HS-5 (cell line): Measurements from ENCODE around the gene ANKRD39.
A peak's percentile ranks its signal among the peaks of the same experiment; 100 is the strongest.
"Not testable (repeated sequence)": the region's sequence is repeated elsewhere in the genome, so short reads cannot be mapped to it uniquely, and the experiment has no call there.

ENCODE experiments used
- DNase-seq: peaks from one replicate; pipeline ENCODE4 v3.0.0-alpha.2; 2012; ENCODE audit warnings: low read depth

ANKRD39 gene

GRCh38 chr2:96857667-96858372, at the start of gene ANKRD39:
ANKRD39 (minus strand) TSS chr2:96858016; CDS start chr2:96857987, 29 bp downstream.
- DNase-seq, result peak; percentile 100

GRCh38 chr2:96906729-96907114, 48.9 kb upstream of the ANKRD39 start:
- no peak for DNase-seq

GRCh38 chr2:96903815-96904214, 46.0 kb upstream of the ANKRD39 start:
- no peak for DNase-seq

GRCh38 chr2:96903318-96903717, 45.5 kb upstream of the ANKRD39 start:
- DNase-seq, result no peak

GRCh38 chr2:96900237-96900636, 42.4 kb upstream of the ANKRD39 start:
- DNase-seq, result no peak

GRCh38 chr2:96899413-96899741, 41.6 kb upstream of the ANKRD39 start:
- no peak for DNase-seq

GRCh38 chr2:96898641-96899412, 41.0 kb upstream of the ANKRD39 start:
- peak; percentile 33 for DNase-seq

- no peak for DNase-seq
Measured at GRCh38 chr2:96898135-96898505, 40.3 kb upstream of the ANKRD39 start.

- no peak for DNase-seq
Measured at GRCh38 chr2:96897491-96898134, 39.8 kb upstream of the ANKRD39 start.

- no peak for DNase-seq
Measured at GRCh38 chr2:96895746-96896651, 38.2 kb upstream of the ANKRD39 start.

GRCh38 chr2:96895032-96895745, 37.4 kb upstream of the ANKRD39 start:
- DNase-seq, result no peak

GRCh38 chr2:96894151-96894531, 36.3 kb upstream of the ANKRD39 start:
- DNase-seq, result no peak

GRCh38 chr2:96893289-96894150, 35.7 kb upstream of the ANKRD39 start:
- DNase-seq, result no peak

GRCh38 chr2:96891591-96892333, 33.9 kb upstream of the ANKRD39 start:
- DNase-seq, result no peak

- no peak for DNase-seq
Measured at GRCh38 chr2:96890726-96891385, 33.0 kb upstream of the ANKRD39 start.

GRCh38 chr2:96890252-96890651, 32.4 kb upstream of the ANKRD39 start:
- no peak for DNase-seq

- DNase-seq, result not testable (repeated sequence)
Measured at GRCh38 chr2:96889502-96889901, 31.7 kb upstream of the ANKRD39 start.

- no peak for DNase-seq
Measured at GRCh38 chr2:96888072-96889011, 30.5 kb upstream of the ANKRD39 start.
